DMS53 (cell line): Measurements from ENCODE around the gene SLC49A3.
"Not testable (repeated sequence)": the region's sequence is repeated elsewhere in the genome, so short reads cannot be mapped to it uniquely, and the experiment has no call there.

Experiments used
- DNase-seq: peaks from one replicate; lab custom pipeline; 2025; lab: John Stamatoyannopoulos, UW

The SLC49A3 gene

GRCh38 chr4:688854-689681, at the start of gene SLC49A3:
SLC49A3 (minus strand) TSS chr4:689151; CDS start chr4:689127, 24 bp downstream.
- peak; percentile 82 for DNase-seq

GRCh38 chr4:736561-736960, 47.6 kb upstream of the SLC49A3 start:
- DNase-seq: not testable (repeated sequence)

GRCh38 chr4:735583-735982, 46.6 kb upstream of the SLC49A3 start:
- DNase-seq: no peak

DNA sequence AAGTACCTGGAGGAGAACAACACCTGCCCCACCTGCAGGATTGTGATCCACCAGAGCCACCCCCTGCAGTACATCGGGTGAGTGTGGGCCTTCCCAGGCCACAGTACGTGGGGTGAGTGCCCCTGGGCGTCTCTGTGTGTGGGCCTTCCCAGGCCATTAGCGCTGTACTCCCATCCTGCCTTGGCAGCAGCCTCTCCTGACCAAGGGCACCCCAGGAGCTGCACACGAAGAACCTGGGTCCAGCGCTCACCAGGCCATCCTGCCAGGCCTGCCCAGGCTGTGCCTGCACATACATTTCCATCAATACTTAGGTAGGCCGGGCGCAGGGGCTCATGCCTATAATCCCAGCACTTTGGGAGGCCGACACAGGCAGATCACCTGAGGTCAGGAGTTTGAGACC, 46.0 kb upstream of the SLC49A3 start:
- no peak for DNase-seq

DNA sequence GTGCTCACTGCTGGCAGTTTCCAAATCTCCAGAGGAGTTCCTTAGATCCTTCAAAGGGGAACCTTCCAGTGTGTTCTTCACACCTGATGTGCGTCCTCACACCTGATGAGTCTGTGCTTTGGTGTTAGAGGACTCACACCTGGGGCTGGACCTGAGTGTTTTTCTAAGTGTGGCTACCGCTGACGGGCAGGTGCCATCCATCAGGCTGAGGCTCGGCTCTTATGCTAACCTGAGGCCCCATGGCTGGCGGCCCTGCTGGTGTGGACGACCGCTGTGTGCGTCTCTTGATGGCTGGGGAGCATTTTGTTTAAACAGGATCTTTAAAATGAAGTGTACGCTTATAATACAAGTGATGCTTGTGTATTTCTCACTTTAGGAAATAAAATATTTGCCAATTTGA, 45.1 kb upstream of the SLC49A3 start:
- no peak for DNase-seq

- no peak for DNase-seq
Observed at GRCh38 chr4:733631-733980, 44.7 kb upstream of the SLC49A3 start.

- no peak for DNase-seq
Observed at GRCh38 chr4:732911-733630, 44.1 kb upstream of the SLC49A3 start.

- DNase-seq: no peak
Observed at GRCh38 chr4:732486-732885, 43.5 kb upstream of the SLC49A3 start.

GRCh38 chr4:731954-732353, 43.0 kb upstream of the SLC49A3 start:
- DNase-seq: not testable (repeated sequence)

- DNase-seq: not testable (repeated sequence)
Observed at GRCh38 chr4:730946-731904, 42.3 kb upstream of the SLC49A3 start.

DNA sequence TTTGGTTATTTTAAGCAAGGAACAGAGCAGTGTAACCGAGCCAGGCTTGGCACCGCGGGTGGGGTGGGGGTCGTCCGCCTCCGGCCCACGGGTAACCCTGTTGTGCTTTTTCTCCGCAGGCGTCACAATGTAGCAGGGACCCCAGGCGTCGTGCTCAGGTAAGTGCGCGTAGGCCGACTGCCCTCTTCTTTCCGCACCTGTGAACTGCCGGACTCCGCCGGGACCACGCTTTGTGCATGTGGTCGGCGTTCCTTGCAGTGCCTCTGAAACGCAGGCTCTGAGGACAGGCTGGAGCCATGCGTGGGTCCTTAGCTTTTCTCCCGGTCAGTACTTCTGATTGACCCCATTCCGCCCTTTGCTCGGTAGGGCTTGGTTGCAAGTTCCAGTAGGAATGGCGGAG, 41.6 kb upstream of the SLC49A3 start:
- DNase-seq: no peak

DNA sequence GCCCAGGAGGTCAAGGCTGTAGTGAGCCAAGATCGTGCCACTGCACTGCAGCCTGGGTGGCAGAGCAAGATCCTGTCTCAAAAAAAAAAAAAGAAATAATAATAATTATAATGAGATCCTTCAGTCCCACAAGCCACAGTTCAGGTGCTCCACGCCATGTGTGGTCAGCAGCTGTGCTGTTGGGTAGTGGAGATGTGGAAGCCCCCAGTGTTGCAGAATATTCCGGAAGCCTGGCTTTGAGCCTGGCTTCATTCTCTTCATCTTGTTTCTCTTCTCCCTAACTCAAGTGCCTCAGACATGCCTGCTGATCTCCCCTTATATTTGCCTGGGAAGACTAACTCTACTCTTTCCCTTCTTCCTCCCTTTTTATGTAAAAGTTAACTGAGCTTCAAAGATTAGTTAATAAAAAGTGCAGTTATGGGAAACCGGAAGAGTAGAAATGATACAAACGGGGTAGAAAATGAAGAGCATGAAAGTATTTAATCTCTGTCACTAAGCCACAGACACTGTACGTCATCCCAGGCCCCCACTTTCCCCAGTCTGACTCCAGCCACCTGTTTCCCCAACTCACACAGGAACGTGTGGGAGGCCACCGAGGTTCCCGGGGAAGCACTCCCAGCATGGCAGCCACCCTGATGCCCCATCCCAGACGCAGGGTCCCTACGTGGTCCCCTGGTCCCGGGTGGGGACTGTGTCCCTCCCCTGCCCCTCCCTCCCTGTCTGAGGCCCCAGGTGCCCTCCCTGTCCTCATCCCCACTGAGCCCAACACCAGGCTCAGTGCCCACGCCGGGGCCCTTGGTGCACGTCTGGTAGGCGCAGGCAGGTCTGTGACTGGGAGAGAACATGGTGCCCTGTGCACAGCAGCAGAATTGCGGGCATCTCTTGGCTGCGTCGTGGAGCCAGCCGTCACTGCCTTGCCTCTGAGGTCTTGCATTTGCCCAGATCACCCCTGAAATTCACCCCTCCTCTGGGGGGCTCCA, 40.7 kb upstream of the SLC49A3 start:
- no peak for DNase-seq

- no peak for DNase-seq
Observed at GRCh38 chr4:727576-727975, 38.6 kb upstream of the SLC49A3 start.

GRCh38 chr4:726838-727237, 37.9 kb upstream of the SLC49A3 start:
- DNase-seq: no peak

GRCh38 chr4:726235-726787, 37.4 kb upstream of the SLC49A3 start:
- no peak for DNase-seq

- DNase-seq: no peak
Observed at GRCh38 chr4:725391-726234, 36.7 kb upstream of the SLC49A3 start.

DNA sequence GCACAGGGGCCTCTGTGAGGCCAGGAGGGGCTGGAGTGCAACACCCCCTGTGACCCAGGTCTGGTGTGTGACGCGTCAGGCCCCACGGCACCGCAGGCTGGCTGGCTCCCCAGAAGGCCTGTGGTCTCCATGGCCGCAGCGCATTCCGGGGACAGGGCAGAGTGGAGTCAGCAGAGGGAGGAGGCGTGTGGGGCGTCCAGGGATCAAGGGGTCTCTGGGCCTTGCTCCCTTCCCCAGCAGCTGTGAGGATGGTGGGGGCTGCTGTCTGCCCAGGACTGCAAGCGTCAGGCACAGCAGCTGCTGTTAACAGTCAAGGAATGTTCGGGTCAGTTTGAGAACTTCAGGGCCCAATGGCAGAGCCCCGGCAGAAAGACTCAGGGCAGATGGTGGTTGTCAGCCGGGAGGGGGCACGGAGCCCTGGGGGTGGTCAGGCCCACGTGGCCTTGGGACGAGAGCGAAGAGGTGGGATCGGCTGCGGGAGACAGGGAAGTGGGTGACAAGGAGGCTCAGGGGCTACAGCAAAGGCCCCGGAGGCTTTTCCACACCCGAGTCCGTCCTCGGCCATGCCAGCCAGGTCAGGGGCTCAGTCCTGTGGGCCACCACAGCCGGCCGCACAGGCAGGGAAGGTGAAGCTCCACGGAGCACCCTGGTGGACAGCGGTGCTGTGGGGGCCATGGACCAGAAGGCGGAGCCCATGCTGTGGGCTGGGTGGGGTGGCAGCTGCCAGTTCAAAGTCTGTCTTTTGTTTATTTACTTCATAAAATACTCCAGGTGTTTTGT, 35.0 kb upstream of the SLC49A3 start:
- no peak for DNase-seq

- DNase-seq: no peak
Observed at GRCh38 chr4:722851-723360, 34.0 kb upstream of the SLC49A3 start.
